Parathyroid adenoma (tissue), 2 donors: ENCODE measurements around the gene CLP1.

ENCODE experiments used
- H2AFZ ChIP-seq: fragments of 300-600 bp; sonication (generic); one replicate; pipeline ENCODE4 v1.7.0; 2017; ENCODE audit warnings: antibody characterized with exemption, mild to moderate bottlenecking
- H3K27ac ChIP-seq: fragments of 300-600 bp; sonication (generic); one replicate; pipeline ENCODE4 v1.7.0; 2017
- H3K27me3 ChIP-seq: fragments of 300-600 bp; sonication (generic); one replicate; pipeline ENCODE4 v1.7.0; 2017; ENCODE audit warnings: low read length; ENCODE audit not compliant: control insufficient read depth, insufficient read depth
- H3K36me3 ChIP-seq: fragments of 300-600 bp; sonication (generic); one replicate; pipeline ENCODE4 v1.7.0; 2017; ENCODE audit warnings: low read length; ENCODE audit not compliant: control insufficient read depth, insufficient read depth
- H3K4me1 ChIP-seq: fragments of 300-600 bp; sonication (generic); one replicate; pipeline ENCODE4 v1.7.0; 2017; ENCODE audit warnings: control low read depth
- H3K4me2 ChIP-seq: fragments of 300-600 bp; sonication (generic); one replicate; pipeline ENCODE4 v1.7.0; 2017; ENCODE audit warnings: low read length
- H3K4me3 ChIP-seq: fragments of 300-600 bp; sonication (generic); one replicate; pipeline ENCODE4 v1.7.0; 2017; ENCODE audit warnings: low read depth, low read length
- H3K79me2 ChIP-seq: fragments of 300-600 bp; sonication (generic); one replicate; pipeline ENCODE4 v1.7.0; 2017; ENCODE audit warnings: control low read depth
- H3K9ac ChIP-seq: fragments of 300-600 bp; sonication (generic); one replicate; pipeline ENCODE4 v1.7.0; 2017; ENCODE audit warnings: mild to moderate bottlenecking
- H3K9me3 ChIP-seq: fragments of 300-600 bp; sonication (generic); one replicate; pipeline ENCODE4 v1.7.0; 2017; ENCODE audit warnings: low read length; ENCODE audit not compliant: control insufficient read depth
- TF ChIP-seq, protein P1 (sequence below): fragments of 300-600 bp; sonication (generic); IDR thresholded peaks from one replicate; pipeline ENCODE4 v1.7.0; 2017; ENCODE audit warnings: antibody characterized with exemption, mild to moderate bottlenecking
- donor health status: primary hyperparathyroidism.

CLP1 gene

DNA sequence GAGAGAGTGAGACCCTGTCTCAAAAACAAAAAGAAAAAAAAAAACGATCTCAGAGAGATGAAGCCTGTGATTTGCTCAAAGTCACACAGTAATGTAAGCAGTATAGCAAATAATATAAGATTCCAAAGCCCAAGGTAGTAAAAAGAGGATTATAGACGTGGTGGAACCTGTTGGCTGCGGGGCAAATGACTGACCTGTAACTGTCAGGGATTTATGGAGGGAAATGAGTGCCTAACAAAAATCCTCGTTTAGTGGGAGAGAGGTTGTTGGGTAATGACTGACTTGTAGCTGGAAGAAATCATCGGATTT, 723 bp upstream of the CLP1 start:
- no peaks in the 10 kb centered on the region for H3K9me3 ChIP-seq
- H3K4me1 ChIP-seq = no peaks in the 10 kb centered on the region
- H3K27ac ChIP-seq = peak overlapping the region; percentile 74
- H3K27me3 ChIP-seq = no peaks in the 10 kb centered on the region
- H3K79me2 ChIP-seq = peaks cover 2% of the 10 kb centered on the region
- H3K4me2 ChIP-seq = peak overlapping the region; percentile 57
- no peak overlapping the region for H3K9ac ChIP-seq
- H3K36me3 ChIP-seq = no peaks in the 10 kb centered on the region
- TF ChIP-seq, protein P1, sequence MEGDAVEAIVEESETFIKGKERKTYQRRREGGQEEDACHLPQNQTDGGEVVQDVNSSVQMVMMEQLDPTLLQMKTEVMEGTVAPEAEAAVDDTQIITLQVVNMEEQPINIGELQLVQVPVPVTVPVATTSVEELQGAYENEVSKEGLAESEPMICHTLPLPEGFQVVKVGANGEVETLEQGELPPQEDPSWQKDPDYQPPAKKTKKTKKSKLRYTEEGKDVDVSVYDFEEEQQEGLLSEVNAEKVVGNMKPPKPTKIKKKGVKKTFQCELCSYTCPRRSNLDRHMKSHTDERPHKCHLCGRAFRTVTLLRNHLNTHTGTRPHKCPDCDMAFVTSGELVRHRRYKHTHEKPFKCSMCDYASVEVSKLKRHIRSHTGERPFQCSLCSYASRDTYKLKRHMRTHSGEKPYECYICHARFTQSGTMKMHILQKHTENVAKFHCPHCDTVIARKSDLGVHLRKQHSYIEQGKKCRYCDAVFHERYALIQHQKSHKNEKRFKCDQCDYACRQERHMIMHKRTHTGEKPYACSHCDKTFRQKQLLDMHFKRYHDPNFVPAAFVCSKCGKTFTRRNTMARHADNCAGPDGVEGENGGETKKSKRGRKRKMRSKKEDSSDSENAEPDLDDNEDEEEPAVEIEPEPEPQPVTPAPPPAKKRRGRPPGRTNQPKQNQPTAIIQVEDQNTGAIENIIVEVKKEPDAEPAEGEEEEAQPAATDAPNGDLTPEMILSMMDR = no peak
- peak overlapping the region; percentile 88 for H2AFZ ChIP-seq
- peak overlapping the region; percentile 46 for H3K4me3 ChIP-seq

DNA sequence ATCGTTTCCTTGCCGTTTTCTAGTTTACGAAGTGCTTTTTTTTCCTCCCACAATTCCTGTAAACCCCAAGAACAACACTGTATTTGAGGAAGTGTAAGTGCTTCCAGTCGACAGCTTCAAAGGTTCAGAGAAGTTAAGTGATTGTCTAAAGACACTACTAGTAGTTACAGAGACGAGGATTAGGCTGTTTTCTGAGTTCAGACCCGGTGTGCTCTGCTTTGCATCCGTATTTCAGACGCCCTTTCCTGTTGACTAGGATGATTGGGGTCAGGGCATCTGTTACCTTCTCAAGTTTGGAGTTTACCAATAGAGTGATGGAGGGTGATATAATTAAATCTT, 430 bp downstream of the CLP1 start:
- H3K9me3 ChIP-seq = no peaks in the 10 kb centered on the region
- H3K27ac ChIP-seq = peak overlapping the region; percentile 74
- peaks cover 2% of the 10 kb centered on the region for H3K79me2 ChIP-seq
- TF ChIP-seq, protein P1 = no peak
- peak overlapping the region; percentile 81 for H3K4me3 ChIP-seq
- peak overlapping the region; percentile 86 for H2AFZ ChIP-seq
- no peaks in the 10 kb centered on the region for H3K4me1 ChIP-seq
- H3K36me3 ChIP-seq = no peaks in the 10 kb centered on the region
- peak overlapping the region; percentile 86 for H3K4me2 ChIP-seq
- H3K9ac ChIP-seq = no peak overlapping the region
- no peaks in the 10 kb centered on the region for H3K27me3 ChIP-seq

DNA sequence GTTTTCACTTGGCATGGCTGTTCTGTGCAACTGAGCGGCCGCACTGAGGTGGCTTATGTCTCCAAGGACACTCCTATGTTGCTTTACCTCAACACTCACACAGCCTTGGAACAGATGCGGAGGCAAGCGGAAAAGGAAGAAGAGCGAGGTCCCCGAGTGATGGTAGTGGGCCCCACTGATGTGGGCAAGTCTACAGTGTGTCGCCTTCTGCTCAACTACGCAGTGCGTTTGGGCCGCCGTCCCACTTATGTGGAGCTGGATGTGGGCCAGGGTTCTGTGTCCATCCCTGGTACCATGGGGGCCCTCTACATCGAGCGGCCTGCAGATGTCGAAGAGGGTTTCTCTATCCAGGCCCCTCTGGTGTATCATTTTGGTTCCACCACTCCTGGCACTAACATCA, 2.1 kb downstream of the CLP1 start:
- Histone ChIP-seq H3K4me3 (no peak overlapping the region), H3K4me2 (no peak overlapping the region), H3K9me3 (no peaks in the 10 kb centered on the region), H3K27me3 (no peaks in the 10 kb centered on the region), H3K79me2 (peaks cover 2% of the 10 kb centered on the region), H3K27ac (no peak overlapping the region), H2AFZ (no peak overlapping the region), H3K9ac (no peak overlapping the region), H3K4me1 (no peaks in the 10 kb centered on the region), H3K36me3 (no peaks in the 10 kb centered on the region)
- TF ChIP-seq, protein P1 = no peak

DNA sequence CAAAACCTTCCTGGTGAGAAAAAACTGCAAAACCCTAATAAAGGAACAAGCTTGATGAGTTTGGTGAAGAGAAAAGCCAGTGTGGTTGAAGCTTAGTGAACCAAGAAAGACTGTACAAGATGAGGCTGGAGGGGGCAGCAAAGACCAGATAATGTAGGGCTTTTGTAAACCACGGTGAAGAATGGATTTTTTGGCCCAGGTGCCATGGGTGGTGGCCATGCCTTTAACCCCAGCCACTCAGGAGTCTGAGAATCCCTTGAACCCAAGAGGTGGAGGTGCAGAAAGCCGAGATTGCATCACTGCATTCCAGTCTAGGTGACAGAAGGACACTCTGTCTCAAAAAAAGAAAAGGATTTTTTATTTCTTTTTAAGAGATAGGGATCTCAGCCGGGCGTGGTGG, 5.3 kb downstream of the CLP1 start:
- Histone ChIP-seq H3K27me3 (no peaks in the 10 kb centered on the region), H3K4me3 (no peak overlapping the region), H3K9me3 (no peaks in the 10 kb centered on the region), H3K9ac (no peak overlapping the region), H3K79me2 (peaks cover 2% of the 10 kb centered on the region), H2AFZ (no peak overlapping the region), H3K4me1 (no peaks in the 10 kb centered on the region), H3K27ac (no peak overlapping the region), H3K4me2 (no peak overlapping the region), H3K36me3 (no peaks in the 10 kb centered on the region)
- TF ChIP-seq, protein P1 = no peak

DNA sequence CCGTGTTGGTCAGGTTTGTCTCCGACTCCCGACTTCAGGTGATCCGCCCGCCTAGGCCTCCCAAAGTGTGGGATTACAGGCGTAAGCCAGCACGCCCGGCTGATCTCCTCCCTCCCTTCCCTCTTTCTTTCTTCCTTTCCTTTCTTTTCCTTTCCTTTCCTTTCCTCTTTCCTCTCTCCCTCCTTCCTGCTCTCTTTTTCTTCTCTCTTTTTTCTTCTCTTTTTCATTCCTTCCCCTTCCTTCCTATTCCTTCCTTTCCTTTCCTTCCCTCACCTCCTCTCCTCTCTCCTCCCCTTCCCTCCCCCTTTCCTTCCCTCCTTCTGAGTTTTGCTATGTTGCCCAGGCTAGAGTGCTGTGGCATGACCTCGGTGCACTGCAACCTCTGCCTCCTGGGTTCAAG, 6.4 kb downstream of the CLP1 start:
- H3K9me3 ChIP-seq = no peaks in the 10 kb centered on the region
- peaks cover 1% of the 10 kb centered on the region for H3K4me1 ChIP-seq
- no peak overlapping the region for H3K9ac ChIP-seq
- no peaks in the 10 kb centered on the region for H3K27me3 ChIP-seq
- H3K27ac ChIP-seq = no peak overlapping the region
- H2AFZ ChIP-seq = no peak overlapping the region
- no peak overlapping the region for H3K4me3 ChIP-seq
- TF ChIP-seq, protein P1 = no peak
- no peaks in the 10 kb centered on the region for H3K36me3 ChIP-seq
- peaks cover 2% of the 10 kb centered on the region for H3K79me2 ChIP-seq
- H3K4me2 ChIP-seq = no peak overlapping the region
